ENCODE measurements around the gene TBC1D32. TPM values are rescaled to one million over a fixed set of nuclear protein-coding genes. Genes with fewer than 3 reads are reported as not detected.
A peak's percentile ranks its signal among the peaks of the same experiment; 100 is the strongest.
"Not testable (repeated sequence)": the region's sequence is repeated elsewhere in the genome, so short reads cannot be mapped to it uniquely, and the experiment has no call there.

The TBC1D32 gene
- total and polyA plus RNA-seq, 4 donors: 1.2 to 31.7 (median 3.7) TPM

- no peak overlapping the region for H3K27ac ChIP-seq (ENCODE audit: low read depth in 1 of 2, low read length in 1 of 2)
- H3K9ac ChIP-seq (ENCODE audit: insufficient read depth in 1 of 2, low read length in 2 of 2): no peak overlapping the region
- DNase-seq: peak in 2 of 3 donors; percentile 24 to 41
- WGBS, 2 donors: 50 to 60% methylated on average over 3 of the region's 3 CpGs
- H3K4me3 ChIP-seq: no peak overlapping the region
- ATAC-seq (ENCODE audit: insufficient read depth, low FRiP score): no peak
- no peaks in the 10 kb centered on the region for H3K4me1 ChIP-seq (ENCODE audit: control insufficient read depth in 5 of 5, insufficient read depth in 5 of 5, low read length in 5 of 5)
- TF ChIP-seq CTCF (IDR thresholded peaks at IDR 0.05; ENCODE audit: control extremely low read depth, extremely low read depth): no peak
- no peaks in the 10 kb centered on the region for H3K27me3 ChIP-seq (ENCODE audit: control insufficient read depth in 3 of 3, insufficient read depth in 3 of 3, low read length in 2 of 3)
- peaks cover 0 to 3% (median under 1%) of the 10 kb centered on the region in 4 donors for H3K36me3 ChIP-seq (ENCODE audit: control insufficient read depth in 4 of 4, insufficient read depth in 4 of 4, low read length in 4 of 4)
- H3K9me3 ChIP-seq (ENCODE audit: control insufficient read depth in 4 of 4, insufficient read depth in 3 of 4, low read length in 3 of 4): no peaks in the 10 kb centered on the region
Measured at GRCh38 chr6:121222656-121223055, 111.6 kb downstream of the TBC1D32 start.

GRCh38 chr6:121216928-121217327 lies 117.4 kb downstream of the TBC1D32 start:
- WGBS, 2 donors: 92% methylated on average over 1 of the region's 1 CpG
- Histone ChIP-seq H3K27me3 (ENCODE audit: control insufficient read depth in 3 of 3, insufficient read depth in 3 of 3, low read length in 2 of 3) (no peaks in the 10 kb centered on the region), H3K36me3 (ENCODE audit: control insufficient read depth in 4 of 4, insufficient read depth in 4 of 4, low read length in 4 of 4) (peaks cover 3 to 17% (median 7%) of the 10 kb centered on the region in 4 donors), H3K4me3 (no peak overlapping the region), H3K9ac (ENCODE audit: insufficient read depth in 1 of 2, low read length in 2 of 2) (no peak overlapping the region), H3K4me1 (ENCODE audit: control insufficient read depth in 5 of 5, insufficient read depth in 5 of 5, low read length in 5 of 5) (no peaks in the 10 kb centered on the region), H3K27ac (ENCODE audit: low read depth in 1 of 2, low read length in 1 of 2) (no peak overlapping the region), H3K9me3 (ENCODE audit: control insufficient read depth in 4 of 4, insufficient read depth in 3 of 4, low read length in 3 of 4) (peaks cover 2 to 13% (median 5%) of the 10 kb centered on the region in 4 donors)
- DNase-seq (no peak), ATAC-seq (ENCODE audit: insufficient read depth, low FRiP score) (no peak)
- TF ChIP-seq CTCF (IDR thresholded peaks at IDR 0.05; ENCODE audit: control extremely low read depth, extremely low read depth): no peak

GRCh38 chr6:121213341-121213740 lies 120.9 kb downstream of the TBC1D32 start:
- DNase-seq: not testable (repeated sequence)

GRCh38 chr6:121210943-121211342 lies 123.3 kb downstream of the TBC1D32 start:
- H3K4me1 ChIP-seq (ENCODE audit: control insufficient read depth in 5 of 5, insufficient read depth in 5 of 5, low read length in 5 of 5): no peaks in the 10 kb centered on the region
- WGBS, 2 donors: 96 to 97% methylated on average over 5 of the region's 5 CpGs
- no peak for TF ChIP-seq CTCF (IDR thresholded peaks at IDR 0.05; ENCODE audit: control extremely low read depth, extremely low read depth)
- H3K9ac ChIP-seq (ENCODE audit: insufficient read depth in 1 of 2, low read length in 2 of 2): no peak overlapping the region
- no peaks in the 10 kb centered on the region for H3K27me3 ChIP-seq (ENCODE audit: control insufficient read depth in 3 of 3, insufficient read depth in 3 of 3, low read length in 2 of 3)
- peaks cover 1 to 13% (median 5%) of the 10 kb centered on the region in 4 donors for H3K9me3 ChIP-seq (ENCODE audit: control insufficient read depth in 4 of 4, insufficient read depth in 3 of 4, low read length in 3 of 4)
- ATAC-seq (ENCODE audit: insufficient read depth, low FRiP score) (no peak), DNase-seq (no peak)
- peaks cover 3 to 17% (median 5%) of the 10 kb centered on the region in 4 donors for H3K36me3 ChIP-seq (ENCODE audit: control insufficient read depth in 4 of 4, insufficient read depth in 4 of 4, low read length in 4 of 4)
- no peak overlapping the region for H3K27ac ChIP-seq (ENCODE audit: low read depth in 1 of 2, low read length in 1 of 2)
- no peak overlapping the region for H3K4me3 ChIP-seq

More at GRCh38 chr6:121213341-121213740, 120.9 kb downstream of the TBC1D32 start:
- WGBS, 2 donors: 93 to 99% methylated on average over 2 of the region's 2 CpGs
- Histone ChIP-seq H3K9me3 (ENCODE audit: control insufficient read depth in 4 of 4, insufficient read depth in 3 of 4, low read length in 3 of 4) (peaks cover 2 to 13% (median 5%) of the 10 kb centered on the region in 4 donors), H3K36me3 (ENCODE audit: control insufficient read depth in 4 of 4, insufficient read depth in 4 of 4, low read length in 4 of 4) (peaks cover 3 to 17% (median 5%) of the 10 kb centered on the region in 4 donors)
- H3K27ac ChIP-seq (ENCODE audit: low read depth in 1 of 2, low read length in 1 of 2); H3K4me1 ChIP-seq (ENCODE audit: control insufficient read depth in 5 of 5, insufficient read depth in 5 of 5, low read length in 5 of 5); H3K9ac ChIP-seq (ENCODE audit: insufficient read depth in 1 of 2, low read length in 2 of 2); H3K27me3 ChIP-seq (ENCODE audit: control insufficient read depth in 3 of 3, insufficient read depth in 3 of 3, low read length in 2 of 3); H3K4me3 ChIP-seq; ATAC-seq (ENCODE audit: insufficient read depth, low FRiP score): not testable (repeated sequence)

Data from lung (tissue), 12 donors.